ENCODE data around the gene ITIH1.
A peak's percentile ranks its signal among the peaks of the same experiment; 100 is the strongest.

The ITIH1 gene

GRCh38 chr3:52824037-52824436 lies 46.6 kb downstream of the ITIH1 start:
- Histone ChIP-seq H3K4me3 (no peak overlapping the region), H3K27me3 (no peaks in the 10 kb centered on the region), H3K27ac (no peak overlapping the region), H3K36me3 (peaks cover 62 to 85% (median 67%) of the 10 kb centered on the region in 3 donors), H3K4me1 (peaks cover 0 to 21% (median 5%) of the 10 kb centered on the region in 4 donors), H3K9me3 (no peaks in the 10 kb centered on the region)
- DNase-seq: no peak
- TF ChIP-seq CTCF (IDR thresholded peaks at IDR 0.05): no peak
- intact Hi-C loops (cut with DNase I; ENCODE audit: low total_unique reads): loop anchor here (10.0 kb wide), 1 partner anchor 49 kb away; the partner anchor contains the start of genes ITIH1 and NEK4

GRCh38 chr3:52827441-52827840 lies 50.0 kb downstream of the ITIH1 start:
- H3K4me3 ChIP-seq: no peak overlapping the region
- TF ChIP-seq CTCF (IDR thresholded peaks at IDR 0.05): no peak
- H3K27ac ChIP-seq: peak overlapping the region; percentile 54 to 90
- peaks cover 39 to 58% (median 41%) of the 10 kb centered on the region in 3 donors for H3K36me3 ChIP-seq
- peaks cover 0 to 55% (median 38%) of the 10 kb centered on the region in 4 donors for H3K4me1 ChIP-seq
- DNase-seq: no peak
- intact Hi-C loops (cut with DNase I; ENCODE audit: low total_unique reads): loop anchor here (10.0 kb wide), 1 partner anchor 53 kb away; the partner anchor contains the start of genes ITIH1 and NEK4
- H3K27me3 ChIP-seq: no peaks in the 10 kb centered on the region
- H3K9me3 ChIP-seq: no peaks in the 10 kb centered on the region

- TF ChIP-seq CTCF (IDR thresholded peaks at IDR 0.05): no peak
- no peak overlapping the region for H3K4me3 ChIP-seq
- H3K36me3 ChIP-seq: peaks cover 36 to 58% (median 38%) of the 10 kb centered on the region in 3 donors
- no peaks in the 10 kb centered on the region for H3K27me3 ChIP-seq
- DNase-seq: no peak
- H3K9me3 ChIP-seq: no peaks in the 10 kb centered on the region
- intact Hi-C loops (cut with DNase I; ENCODE audit: low total_unique reads): loop anchor here (10.0 kb wide), 1 partner anchor 53 kb away; the partner anchor contains the start of genes ITIH1 and NEK4
- H3K4me1 ChIP-seq: peaks cover 0 to 60% (median 43%) of the 10 kb centered on the region in 4 donors
- peak overlapping the region; percentile 54 to 90 for H3K27ac ChIP-seq
Measured at GRCh38 chr3:52827866-52828376, 50.5 kb downstream of the ITIH1 start.

GRCh38 chr3:52829482-52829881 lies 52.1 kb downstream of the ITIH1 start:
- Histone ChIP-seq H3K27me3 (no peaks in the 10 kb centered on the region), H3K9me3 (no peaks in the 10 kb centered on the region), H3K27ac (peak overlapping the region; percentile 90 to 92), H3K36me3 (peaks cover 23 to 46% (median 28%) of the 10 kb centered on the region in 3 donors), H3K4me1 (peaks cover 0 to 73% (median 52%) of the 10 kb centered on the region in 4 donors), H3K4me3 (peak overlapping the region; percentile 38 to 58)
- no peak for DNase-seq
- intact Hi-C loops (cut with DNase I; ENCODE audit: low total_unique reads): loop anchor here (10.0 kb wide), 1 partner anchor 55 kb away; the partner anchor contains the start of genes ITIH1 and NEK4
- no peak for TF ChIP-seq CTCF (IDR thresholded peaks at IDR 0.05)

- TF ChIP-seq CTCF (IDR thresholded peaks at IDR 0.05): no peak
- Histone ChIP-seq H3K27ac (peak overlapping the region; percentile 90 to 92), H3K36me3 (peaks cover 18 to 41% (median 23%) of the 10 kb centered on the region in 3 donors), H3K9me3 (no peaks in the 10 kb centered on the region), H3K27me3 (no peaks in the 10 kb centered on the region), H3K4me3 (peak overlapping the region; percentile 38 to 58), H3K4me1 (peaks cover 0 to 74% (median 52%) of the 10 kb centered on the region in 4 donors)
- intact Hi-C loops (cut with DNase I; ENCODE audit: low total_unique reads): loop anchor here (10.0 kb wide), 1 partner anchor 55 kb away; the partner anchor contains the start of genes ITIH1 and NEK4
- DNase-seq: no peak
Measured at GRCh38 chr3:52829906-52830463, 52.6 kb downstream of the ITIH1 start.
